NCI-H1694 treated with DMSO at 0.1 percent for 48 hours (cell line): ENCODE measurements around the gene RUNDC3A.
A peak's percentile ranks its signal among the peaks of the same experiment; 100 is the strongest.
"Not testable (repeated sequence)": the region's sequence is repeated elsewhere in the genome, so short reads cannot be mapped to it uniquely, and the experiment has no call there.

Source experiments
- DNase-seq: peaks from one replicate; lab custom pipeline; 2025; lab: John Stamatoyannopoulos, UW

RUNDC3A gene

DNA sequence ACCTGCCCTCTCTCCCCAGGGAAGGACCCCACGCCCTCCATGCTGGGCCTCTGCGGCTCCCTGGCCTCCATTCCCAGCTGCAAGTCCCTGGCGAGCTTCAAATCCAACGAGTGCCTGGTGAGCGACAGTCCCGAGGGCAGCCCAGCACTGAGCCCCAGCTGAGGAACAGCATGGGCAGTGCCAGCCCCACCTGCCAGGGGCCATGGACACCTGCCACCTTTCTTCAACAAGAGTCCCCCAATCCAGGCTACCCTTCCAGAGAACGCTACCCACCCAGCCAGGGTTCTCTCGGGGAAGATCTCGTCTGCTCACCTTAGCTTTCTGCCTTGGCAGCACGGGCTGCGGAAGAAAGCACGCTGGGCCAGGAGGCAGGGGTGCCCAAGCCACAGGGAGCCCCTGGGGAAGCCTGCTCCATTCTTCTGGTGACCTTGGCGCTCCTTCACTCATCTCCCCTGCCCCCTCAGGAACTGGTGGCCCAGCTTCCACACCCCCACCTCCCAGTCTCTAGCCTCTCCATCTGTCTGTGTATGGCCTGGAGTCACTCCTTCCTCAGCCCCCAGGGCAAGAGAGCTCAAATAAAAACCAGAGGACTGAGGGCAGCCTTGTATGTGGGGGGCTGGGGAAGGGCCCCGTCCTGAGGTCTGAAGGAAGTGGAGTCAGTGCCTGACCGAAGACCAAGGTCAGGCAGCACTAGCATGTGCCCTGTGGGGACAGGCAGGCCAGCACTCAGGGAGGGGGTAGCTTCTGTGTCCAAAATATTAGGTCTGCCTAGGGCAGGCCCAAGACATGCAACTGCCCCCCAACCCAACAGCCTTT, 9.9 kb downstream of the RUNDC3A start:
- no peak for DNase-seq

DNA sequence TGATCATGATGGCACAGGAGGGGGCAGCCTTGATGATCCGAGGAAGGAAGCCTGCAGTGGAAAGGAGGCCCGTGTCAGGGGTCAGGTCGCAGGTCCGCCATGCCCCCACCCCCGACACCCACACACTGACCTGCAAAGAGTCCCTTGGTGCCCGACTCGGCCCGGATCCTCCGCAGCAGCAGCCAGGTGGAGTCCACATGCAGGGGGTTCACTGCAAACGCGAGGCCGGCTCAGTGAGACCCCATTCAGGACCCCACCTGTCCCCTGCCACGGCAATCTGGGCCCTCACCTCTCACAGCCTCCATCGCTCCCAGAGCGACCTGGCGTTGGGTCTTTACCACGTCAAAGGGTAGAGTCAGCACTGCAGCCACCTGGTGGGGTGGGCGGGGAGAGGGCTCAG, 11.7 kb downstream of the RUNDC3A start:
- DNase-seq, result no peak

DNA sequence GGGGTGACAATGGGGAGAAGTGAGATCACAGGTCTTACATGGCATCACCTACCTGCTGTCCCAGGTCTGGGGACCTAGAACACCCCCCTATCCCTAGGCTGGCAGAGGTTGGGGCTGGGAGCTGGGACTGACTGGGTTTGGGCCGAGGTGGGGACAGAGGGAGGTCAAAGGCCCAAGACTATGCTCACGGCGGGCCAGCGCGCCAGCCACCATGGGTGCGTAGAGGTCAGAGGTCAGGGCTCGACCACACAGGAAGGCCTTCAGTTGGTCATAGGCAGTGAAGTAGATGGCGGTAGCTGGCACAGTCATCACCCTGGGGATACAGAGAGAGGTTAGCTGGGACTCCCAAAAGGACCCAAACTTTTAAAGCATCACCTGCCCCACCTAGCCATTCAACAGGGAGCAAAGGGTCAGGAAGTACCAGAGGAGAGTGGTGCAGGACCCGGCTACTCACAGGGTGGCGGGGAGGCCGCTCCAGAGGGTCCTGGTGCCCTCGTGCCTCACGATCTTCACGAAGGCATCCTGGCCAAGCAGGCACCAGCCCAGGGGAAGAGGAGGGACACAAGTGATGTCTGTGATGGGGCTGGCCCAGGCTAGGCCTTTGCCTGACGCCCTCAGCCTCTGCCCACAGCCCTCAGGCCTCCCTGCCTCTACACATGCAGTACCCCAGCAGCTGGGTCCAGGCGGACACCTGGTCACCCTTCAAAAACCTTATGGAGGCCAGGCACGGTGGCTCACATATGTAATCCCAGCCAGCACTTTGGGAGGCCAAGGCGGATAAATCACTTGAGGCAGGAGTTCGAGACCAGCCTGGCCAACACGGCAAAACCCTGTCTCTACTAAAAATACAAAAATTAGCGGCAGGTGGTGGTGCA, 13.1 kb downstream of the RUNDC3A start:
- no peak for DNase-seq

DNA sequence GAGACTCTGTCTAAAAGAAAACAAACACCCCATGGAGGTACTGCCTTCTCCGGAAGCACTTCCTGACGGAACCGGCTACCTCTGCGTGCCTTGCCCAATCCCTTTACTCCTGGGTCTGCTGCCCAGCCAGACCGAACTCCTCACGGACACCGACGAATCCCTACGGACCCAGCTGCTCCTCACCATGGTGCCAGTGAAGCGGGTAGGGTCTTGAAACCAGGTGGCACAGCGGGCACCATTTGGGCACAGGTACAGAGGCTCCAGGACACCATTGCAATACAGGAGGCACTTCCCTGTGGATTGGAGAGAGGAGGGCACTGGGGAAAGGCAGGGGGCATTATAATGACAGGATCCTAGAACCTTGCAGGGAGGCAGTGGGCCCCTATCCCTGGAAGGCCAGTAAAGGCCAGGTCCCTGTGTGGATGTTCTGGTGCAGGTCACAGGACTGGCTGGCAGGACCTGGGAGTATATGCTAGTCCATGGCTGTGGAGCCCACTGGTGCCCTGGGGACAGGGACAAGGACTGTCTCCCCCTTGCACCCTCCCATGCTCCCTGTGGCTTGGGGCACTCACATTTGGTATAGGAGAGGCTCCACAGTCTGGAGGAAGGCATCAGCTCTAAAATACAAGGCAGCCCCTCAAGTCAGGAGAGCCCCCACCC, 14.0 kb downstream of the RUNDC3A start:
- no peak for DNase-seq

DNA sequence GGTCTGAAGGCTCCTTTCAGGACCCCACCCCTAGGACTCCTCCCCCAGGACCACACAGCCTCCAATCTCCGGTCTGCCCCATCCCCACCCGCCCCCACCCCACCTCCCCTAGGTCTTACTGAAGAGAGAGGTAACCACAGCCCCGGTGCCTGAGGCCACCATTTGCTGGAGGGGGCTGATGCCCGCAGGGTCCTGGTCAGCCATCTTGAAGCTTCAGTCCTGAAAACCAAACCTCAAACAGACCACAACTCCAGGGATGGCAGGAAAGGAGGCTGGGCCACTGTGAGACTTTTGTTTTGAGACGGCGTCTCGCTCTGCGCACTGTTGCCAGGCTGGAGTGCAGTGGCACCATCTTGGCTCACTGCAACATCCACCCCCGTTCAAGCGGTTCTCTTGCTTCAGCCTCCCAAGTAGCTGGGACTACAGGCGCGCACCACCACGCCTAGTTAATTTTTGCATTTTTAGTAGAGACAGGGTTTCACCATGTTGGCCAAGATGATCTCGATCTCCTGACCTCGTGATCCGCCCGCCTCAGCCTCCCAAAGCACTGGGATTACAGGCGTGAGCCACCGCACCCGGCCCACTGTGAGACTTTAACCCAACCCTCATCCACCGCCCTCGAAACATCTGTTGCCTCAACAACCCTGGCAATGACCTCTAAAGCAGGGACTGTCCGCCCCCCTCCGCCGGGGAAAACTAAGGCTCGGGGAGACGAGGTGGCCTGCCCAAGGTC, 15.1 kb downstream of the RUNDC3A start:
- DNase-seq, result no peak

DNA sequence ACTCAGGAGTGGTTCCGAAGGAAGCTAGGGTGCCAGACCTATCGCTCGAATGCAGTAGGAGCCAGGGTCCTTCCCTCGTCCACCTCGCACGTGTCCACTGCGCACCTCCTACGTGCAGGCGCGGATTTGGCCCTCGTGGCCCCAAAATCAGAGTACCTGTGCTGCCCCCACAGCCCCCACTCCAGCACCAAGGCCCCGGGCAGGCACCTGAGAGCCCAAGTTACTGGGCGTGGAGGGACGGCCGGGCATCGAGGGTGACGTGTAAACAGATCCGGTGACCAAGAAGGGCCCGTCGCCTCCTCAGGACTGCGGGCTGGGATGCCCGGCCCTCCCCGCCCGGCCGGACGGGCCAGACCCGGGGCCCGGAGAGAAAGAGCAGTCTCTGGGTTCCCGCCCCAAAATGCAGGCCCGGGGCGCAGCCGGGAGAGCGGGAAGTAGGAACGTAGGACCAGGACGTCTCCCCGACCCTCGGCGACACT, 15.7 kb downstream of the RUNDC3A start:
- DNase-seq, result no peak

DNA sequence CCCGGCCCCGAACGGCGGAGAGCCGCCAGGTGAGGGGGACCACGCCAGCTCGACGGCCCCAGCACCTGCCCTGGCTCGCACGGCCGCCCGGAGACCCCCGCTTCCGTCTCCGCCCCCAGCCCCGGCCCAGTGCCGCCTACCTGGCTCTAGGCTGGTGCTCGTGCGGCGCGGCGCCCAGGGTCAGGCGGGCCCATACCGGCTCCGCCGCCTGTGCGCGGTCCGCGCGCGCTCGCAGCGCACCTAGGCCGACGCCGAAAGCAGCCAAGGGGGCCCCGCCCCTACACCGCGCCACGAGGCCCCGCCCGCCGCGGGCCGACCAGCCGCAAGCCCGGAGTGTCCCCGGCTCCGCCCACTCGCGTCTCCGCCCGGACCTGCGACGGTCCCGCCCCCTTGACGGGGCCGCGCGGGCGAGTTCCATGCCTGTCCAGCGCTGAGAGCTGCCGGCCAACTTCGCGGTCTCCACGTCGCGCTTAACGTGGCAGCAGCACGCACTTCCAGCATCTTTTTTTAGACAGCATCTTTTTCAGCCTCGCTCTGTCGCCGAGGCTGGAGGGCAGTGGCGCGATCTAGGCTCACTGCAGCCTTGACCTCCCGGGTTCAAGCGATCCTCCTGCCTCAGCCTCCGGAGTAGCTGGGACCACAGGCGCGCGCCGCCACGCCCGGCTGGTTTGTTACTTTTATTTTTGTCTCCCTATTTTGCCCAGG, 16.3 kb downstream of the RUNDC3A start, which contains the start of gene SLC25A39:
Gene SLC25A39 (minus strand): TSS at position 253 of the 705 bp plus-strand sequence. CDS start 1,261 bp downstream, outside the sequence.
- peak; percentile 55 for DNase-seq

DNA sequence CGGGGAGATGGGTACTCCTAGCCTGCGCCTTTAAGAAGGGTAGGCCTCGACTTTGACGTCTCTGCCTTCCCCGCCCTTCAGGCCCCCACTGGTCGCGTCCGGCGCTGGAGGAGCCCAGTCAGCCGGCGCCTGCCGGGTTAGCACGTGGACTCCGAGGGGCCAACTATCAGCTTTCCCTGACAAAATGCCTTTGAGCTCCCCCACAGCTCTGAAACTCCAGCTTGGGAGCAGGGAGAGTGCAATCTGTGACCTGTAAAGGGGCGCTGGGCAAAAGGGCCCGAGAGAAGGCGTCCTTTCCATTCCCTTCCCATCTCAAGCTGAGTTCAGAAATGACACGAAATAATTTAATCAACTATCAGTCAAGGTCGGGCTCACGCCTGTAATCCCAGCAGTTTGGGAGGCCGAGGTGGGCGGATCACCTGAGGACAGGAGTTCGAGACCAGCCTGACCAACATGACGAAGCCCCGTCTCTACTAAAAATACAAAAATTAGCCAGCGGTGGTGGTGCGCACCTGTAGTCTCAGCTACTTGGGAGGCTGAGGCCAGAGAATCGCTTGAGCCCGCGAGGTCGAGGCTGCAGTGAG, 18.6 kb downstream of the RUNDC3A start:
- peak; percentile 92 for DNase-seq

DNA sequence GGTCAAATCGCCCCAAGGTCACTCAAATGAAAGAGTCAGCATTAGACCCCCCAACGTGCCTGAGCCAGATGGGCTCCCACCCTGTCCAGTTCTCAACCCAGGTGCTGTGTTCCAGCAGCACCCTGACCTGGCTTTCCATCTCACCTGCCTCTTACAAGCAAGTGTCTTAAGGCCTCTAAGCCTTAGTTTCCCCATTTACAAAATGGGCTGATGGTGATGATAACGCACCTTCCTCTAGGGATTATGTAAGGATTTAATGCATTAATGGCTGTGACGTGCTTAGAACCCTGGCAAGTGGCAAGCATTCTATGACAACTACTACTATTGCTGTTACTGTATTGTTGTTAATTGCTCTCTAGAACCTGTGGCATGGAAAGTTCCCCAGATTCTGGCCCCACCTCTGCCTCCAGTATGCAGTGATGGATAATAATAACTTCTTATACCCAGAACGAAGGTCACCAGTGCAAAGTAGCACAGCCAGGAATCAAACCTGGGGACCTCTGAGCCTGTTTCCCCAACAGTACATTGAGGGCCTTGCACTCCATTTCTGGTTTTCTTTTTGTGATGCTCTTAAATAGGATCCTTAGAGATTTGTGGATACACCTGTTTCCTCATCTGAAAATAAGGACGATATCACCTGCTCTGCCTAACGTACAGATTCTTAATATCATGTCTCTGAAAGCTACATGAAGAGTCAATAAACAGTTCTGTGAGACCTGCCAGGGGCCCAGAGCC, 19.5 kb downstream of the RUNDC3A start:
- DNase-seq, result no peak

DNA sequence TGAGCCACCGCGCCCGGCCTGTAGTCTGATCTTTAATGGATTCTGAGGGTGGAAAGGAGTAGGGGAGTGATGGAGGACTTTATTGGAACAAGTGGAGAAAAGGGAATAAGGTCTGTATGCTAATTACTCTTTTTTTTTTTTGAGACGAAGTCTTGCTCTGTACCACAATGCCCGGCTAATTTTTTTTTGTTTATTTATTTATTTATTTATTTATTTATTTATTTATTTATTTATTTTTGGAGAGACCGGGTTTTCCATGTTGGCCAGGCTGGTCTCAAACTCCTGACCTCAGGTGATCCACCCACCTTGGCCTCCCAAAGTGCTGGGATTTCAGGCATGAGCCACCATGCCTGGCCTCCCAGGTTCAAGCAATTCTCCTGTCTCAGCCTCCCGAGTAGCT, 21.1 kb downstream of the RUNDC3A start:
- DNase-seq, result not testable (repeated sequence)

DNA sequence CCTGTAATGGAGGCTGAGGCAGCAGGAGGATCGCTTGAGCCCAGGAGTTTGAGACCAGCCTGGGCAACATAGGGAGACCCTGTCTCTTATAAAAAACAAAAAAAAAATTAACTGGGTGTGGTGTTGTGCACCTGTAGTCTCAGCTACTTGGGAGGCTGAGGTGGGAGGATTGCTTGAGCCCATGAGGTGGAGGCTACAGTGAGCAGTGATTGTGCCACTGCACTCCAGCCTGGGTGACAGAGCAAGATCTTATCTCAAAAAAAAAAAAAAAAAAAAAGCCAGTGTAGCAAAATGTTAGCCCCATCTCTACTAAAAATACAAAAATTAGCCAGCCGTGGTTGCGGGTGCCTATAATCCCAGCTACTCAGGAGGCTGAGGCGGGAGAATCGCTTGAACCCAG, 21.9 kb downstream of the RUNDC3A start:
- DNase-seq, result not testable (repeated sequence)

DNA sequence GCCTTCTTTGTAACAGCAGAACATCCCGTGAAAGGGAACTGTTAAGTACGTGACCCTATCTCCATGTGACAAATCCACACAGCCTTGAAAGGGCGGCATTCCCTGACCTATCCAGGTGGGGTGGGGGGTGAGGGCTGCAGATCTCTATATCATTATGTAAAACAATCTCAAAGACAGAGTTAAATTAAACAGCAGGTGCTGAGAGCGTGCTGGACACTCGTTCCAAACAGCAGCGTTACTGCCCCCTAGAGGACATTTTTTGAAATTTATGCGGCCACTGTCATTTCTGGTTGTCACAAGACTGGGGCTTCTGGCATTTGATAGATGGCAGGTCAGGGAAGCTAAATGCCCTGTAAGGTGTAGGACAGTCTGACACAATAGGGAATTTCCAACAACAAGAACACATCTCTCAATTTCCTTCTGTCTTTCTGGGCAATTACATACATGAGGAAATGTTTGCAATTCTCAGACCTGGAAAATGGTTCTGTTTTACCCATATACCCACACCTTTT, 22.9 kb downstream of the RUNDC3A start:
- peak; percentile 72 for DNase-seq

DNA sequence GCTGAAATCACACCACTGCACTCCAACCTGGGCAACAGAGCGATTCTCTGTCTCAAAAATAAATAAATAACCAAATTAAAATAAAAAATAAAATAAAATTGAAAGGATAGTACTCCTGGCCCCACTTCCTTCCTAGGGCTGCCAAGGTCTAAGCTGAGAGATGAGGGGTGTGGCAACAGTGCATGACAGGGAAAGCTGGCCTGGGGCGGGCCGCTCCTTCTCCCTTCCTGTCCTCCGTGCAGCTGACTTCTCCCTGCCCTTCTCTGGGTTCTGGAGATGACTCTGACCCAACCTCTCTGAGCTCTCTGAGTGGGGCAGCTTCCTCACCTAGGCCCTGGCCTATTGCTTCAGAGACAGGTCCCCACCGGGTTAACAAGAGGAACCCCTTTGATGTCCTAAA, 25.0 kb downstream of the RUNDC3A start:
- DNase-seq, result no peak

DNA sequence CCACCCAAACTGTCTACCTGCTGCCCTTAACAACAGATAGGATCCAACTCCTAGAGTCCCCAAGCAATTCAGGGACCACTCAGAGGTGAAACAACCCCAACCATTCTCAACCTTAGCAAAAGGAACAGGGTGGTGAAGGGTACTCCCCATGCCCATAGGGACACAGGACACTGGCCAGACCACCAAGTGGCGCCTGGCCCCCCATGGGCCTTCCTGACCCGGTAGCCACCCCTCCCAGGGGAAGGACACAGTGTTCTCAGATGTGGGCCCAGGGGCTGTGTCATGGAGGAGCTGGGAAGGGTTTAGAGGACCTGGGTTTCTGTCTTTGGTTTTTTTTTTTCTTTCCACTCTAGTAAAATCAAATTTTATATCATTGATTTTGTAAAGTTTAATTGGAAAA, 25.9 kb downstream of the RUNDC3A start:
- DNase-seq, result no peak

DNA sequence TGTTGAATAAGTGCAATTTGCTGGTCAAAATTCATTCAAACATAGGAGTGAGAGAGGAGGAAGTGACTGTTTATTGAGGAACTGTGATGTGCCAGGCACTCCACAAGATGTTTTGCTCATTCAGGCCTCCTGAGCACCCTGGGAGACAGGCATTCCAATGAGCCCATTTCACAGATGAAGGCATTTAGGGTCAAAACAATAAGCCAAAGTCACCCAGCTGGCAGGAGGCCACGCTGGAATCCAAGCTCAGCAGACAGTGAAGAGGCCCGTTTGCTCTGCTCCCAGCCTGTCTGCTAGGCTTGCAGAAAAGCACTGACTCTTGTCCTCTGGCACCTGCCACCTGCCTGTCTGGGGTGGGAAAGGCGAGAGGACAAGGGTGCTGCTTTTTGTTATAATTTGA, 26.3 kb downstream of the RUNDC3A start:
- DNase-seq, result no peak

DNA sequence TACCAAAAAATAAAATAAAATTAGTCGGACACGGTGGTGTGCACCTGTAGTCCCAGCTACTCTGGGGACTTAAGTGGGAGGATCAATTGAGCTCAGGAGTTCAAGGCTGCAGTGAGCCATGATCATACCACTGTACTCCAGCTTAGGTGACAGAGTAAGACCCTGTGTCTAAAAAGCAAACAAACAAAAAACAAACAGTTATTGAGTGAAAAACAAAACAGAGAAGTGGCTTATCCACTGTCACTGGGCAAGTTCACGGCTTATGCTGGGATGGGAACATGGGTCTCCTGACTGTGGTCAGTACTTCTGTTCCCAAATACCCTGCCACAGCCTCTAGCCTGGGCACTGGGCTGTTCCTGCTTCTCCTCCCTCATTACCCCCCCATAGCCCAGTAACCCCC, 27.2 kb downstream of the RUNDC3A start:
- no peak for DNase-seq

DNA sequence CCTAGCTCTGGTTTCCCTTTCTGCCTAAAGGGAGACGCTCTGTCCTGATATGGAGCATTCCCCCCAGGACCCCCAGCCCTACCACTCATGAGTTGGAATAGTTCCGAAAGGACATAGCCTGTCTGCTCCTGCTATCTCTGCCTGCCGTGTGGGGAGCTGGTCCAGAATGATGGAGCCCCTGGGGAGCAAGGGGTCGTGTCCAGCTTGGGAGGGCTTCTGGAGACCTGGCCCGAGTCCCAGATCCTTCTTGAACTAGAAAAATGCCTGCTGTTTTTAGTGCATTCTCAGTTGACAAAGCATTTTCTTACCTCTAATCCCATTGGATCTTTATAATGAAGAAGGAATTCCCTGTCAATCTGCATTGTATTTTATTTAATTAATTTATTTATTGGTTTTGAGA, 27.6 kb downstream of the RUNDC3A start:
- DNase-seq, result no peak

DNA sequence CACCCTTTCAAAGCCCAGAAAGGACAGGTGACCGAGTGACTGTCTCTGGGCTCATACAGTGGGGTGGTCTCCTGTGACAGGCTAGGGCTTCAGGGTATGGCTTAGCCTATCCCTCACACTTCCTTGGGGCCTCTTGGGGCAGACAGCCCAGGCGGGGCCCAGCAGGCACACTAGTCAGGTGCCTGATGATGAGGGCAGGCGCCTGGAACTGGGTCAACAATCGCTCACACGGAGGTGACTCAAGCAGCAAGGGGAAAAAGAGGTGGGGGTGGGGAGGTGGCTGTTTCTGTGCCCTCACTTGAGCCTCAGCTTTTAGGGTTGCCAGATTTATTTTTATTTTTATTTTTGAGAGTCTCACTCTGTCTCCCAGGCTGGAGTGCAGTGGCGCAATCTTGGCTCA, 30.3 kb downstream of the RUNDC3A start:
- DNase-seq, result no peak

DNA sequence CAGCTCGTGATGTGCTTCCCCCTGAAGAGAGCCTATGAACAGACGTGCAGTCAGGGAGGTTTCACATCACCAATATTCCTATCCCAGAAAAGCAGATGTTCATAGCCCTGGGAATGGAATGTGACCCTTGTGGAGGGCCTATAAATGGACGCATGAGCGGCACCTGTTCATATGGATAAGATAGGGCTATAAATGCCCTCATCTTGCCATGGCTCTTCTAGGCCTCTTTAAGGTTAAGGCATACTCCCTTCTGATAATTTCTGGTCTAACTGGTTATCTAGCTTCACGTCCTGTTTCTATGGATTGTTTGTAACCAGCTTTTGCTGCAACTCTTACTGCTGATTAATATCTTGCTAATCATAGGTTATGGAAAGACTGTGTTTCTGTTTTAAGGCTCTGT, 32.2 kb downstream of the RUNDC3A start:
- DNase-seq, result not testable (repeated sequence)
